Measurements from ENCODE around the gene CAMKV.

DNA sequence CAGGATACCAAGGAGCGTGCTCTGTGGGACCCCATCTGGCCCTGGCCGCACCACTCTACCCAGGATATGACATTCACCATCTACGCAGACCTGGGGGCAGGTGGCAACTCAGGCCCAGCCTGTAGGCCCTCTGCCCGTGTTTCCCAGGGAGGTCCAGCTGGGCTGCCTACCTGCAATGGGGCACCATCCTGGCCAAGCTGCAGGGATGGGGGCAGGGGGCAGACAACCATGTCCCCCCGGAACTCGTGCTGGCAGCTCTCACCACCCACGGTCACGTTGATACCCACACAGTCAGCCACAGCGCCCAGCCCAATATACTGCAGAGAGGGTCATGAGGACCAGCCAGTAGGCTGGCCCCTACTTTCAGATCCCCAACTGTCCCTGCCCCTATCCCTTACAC is 26.1 kb upstream of the CAMKV start:
- no peak for TF ChIP-seq EZH2 (IDR thresholded peaks at IDR 0.05; ENCODE audit: low read length)
- TF ChIP-seq, protein P1, sequence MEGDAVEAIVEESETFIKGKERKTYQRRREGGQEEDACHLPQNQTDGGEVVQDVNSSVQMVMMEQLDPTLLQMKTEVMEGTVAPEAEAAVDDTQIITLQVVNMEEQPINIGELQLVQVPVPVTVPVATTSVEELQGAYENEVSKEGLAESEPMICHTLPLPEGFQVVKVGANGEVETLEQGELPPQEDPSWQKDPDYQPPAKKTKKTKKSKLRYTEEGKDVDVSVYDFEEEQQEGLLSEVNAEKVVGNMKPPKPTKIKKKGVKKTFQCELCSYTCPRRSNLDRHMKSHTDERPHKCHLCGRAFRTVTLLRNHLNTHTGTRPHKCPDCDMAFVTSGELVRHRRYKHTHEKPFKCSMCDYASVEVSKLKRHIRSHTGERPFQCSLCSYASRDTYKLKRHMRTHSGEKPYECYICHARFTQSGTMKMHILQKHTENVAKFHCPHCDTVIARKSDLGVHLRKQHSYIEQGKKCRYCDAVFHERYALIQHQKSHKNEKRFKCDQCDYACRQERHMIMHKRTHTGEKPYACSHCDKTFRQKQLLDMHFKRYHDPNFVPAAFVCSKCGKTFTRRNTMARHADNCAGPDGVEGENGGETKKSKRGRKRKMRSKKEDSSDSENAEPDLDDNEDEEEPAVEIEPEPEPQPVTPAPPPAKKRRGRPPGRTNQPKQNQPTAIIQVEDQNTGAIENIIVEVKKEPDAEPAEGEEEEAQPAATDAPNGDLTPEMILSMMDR (optimal IDR thresholded peaks at IDR 0.05 in 1 of 3, IDR thresholded peaks at IDR 0.05 in 1 of 3, conservative IDR thresholded peaks at IDR 0.05 in 1 of 3; ENCODE audit: extremely low read depth in 1 of 3, insufficient read depth in 2 of 3, low read length in 3 of 3), result no peak

All from keratinocyte (primary cell).